PC-3 (cell line): ENCODE measurements around the gene SERTAD1. TPM values are rescaled to one million over a fixed set of nuclear protein-coding genes. Genes with fewer than 3 reads are reported as not detected.

Experiments used
- ATAC-seq: fragments of 200-7000 bp; cut with Tn5 transposase; 2 replicates; pipeline ENCODE4 v1.9.1; 2020; ENCODE audit warnings: mild to moderate bottlenecking, moderate library complexity
- BruUV-seq: library from RNA; stranded (reverse); fragments of 400-500 nt; replicated peaks from 2 replicates; lab custom pipeline; 2021; lab: Mats Ljungman, UMichigan
- CTCF ChIA-PET: fragments of 300-600 bp; sonication (Branson Sonifier 250); formaldehyde crosslinking; loops from one replicate; lab custom pipeline; 2022; ENCODE audit warnings: antibody characterized with exemption; lab: Charles Lee
- POLR2A ChIA-PET: fragments of 300-600 bp; sonication (Branson Sonifier 250); formaldehyde crosslinking; loops from one replicate; lab custom pipeline; 2022; ENCODE audit warnings: antibody characterized with exemption; ENCODE audit not compliant: unreplicated experiment; lab: Charles Lee
- DNase-seq: peaks from one replicate; pipeline ENCODE4 v3.0.0-alpha.2; 2015
- H2AFZ ChIP-seq: fragments of 300-600 bp; sonication (generic); 2 replicates; pipeline ENCODE4 v1.6.0; 2016; ENCODE audit warnings: antibody characterized with exemption, low read length
- H3F3A ChIP-seq: fragments of 300-600 bp; sonication (generic); one replicate; pipeline ENCODE4 v1.6.0; 2017; ENCODE audit warnings: antibody characterized with exemption, low read length, control low read depth, mild to moderate bottlenecking; ENCODE audit not compliant: unreplicated experiment
- H3K27ac ChIP-seq: fragments of 300-600 bp; sonication (generic); 2 replicates; pipeline ENCODE4 v1.5.1; 2016; ENCODE audit warnings: mild to moderate bottlenecking, low read length
- H3K27me3 ChIP-seq: fragments of 300-600 bp; sonication (generic); 2 replicates; pipeline ENCODE4 v1.6.1; 2016; ENCODE audit warnings: low read length, mixed read lengths
- H3K36me3 ChIP-seq: fragments of 300-600 bp; sonication (generic); 2 replicates; pipeline ENCODE4 v1.6.1; 2016; ENCODE audit warnings: low read depth, mixed run types, low read length, mixed read lengths
- H3K4me1 ChIP-seq: fragments of 300-600 bp; sonication (generic); 2 replicates; pipeline ENCODE4 v1.5.1; 2016; ENCODE audit warnings: low read length; ENCODE audit not compliant: insufficient read depth
- H3K4me2 ChIP-seq: fragments of 300-600 bp; sonication (generic); 2 replicates; pipeline ENCODE4 v1.6.0; 2016; ENCODE audit warnings: low read length
- H3K4me3 ChIP-seq: fragments of 300-600 bp; sonication (generic); 2 replicates; pipeline ENCODE4 v1.5.1; 2016; ENCODE audit warnings: mild to moderate bottlenecking, low read length, mixed read lengths
- H3K79me2 ChIP-seq: fragments of 300-600 bp; sonication (generic); 2 replicates; pipeline ENCODE4 v1.6.1; 2017; ENCODE audit warnings: low read length, mixed read lengths
- H3K9ac ChIP-seq: fragments of 300-600 bp; sonication (generic); 2 replicates; pipeline ENCODE4 v1.6.0; 2016; ENCODE audit warnings: mild to moderate bottlenecking, low read length
- H3K9me2 ChIP-seq: fragments of 300-600 bp; sonication (generic); replicated peaks from 2 replicates; pipeline ENCODE4 v1.6.1; 2016; ENCODE audit warnings: mixed run types, low read length, mixed read lengths
- H3K9me3 ChIP-seq: fragments of 300-600 bp; sonication (generic); 2 replicates; pipeline ENCODE4 v1.6.1; 2016; ENCODE audit warnings: low read length, mixed read lengths
- H4K20me1 ChIP-seq: fragments of 300-600 bp; sonication (generic); 2 replicates; pipeline ENCODE4 v1.6.1; 2016; ENCODE audit warnings: low read length, mixed read lengths
- CTCF ChIP-seq: fragments of 300-600 bp; sonication (generic); conservative IDR thresholded peaks from 2 replicates; pipeline ENCODE4 v1.5.1; 2017; ENCODE audit warnings: antibody characterized with exemption, low read depth, mild to moderate bottlenecking, low read length
- EZH2 ChIP-seq: fragments of 300-600 bp; sonication (generic); IDR thresholded peaks from one replicate; pipeline ENCODE4 v1.6.1; 2017; ENCODE audit warnings: antibody characterized with exemption, mild to moderate bottlenecking, low read length; ENCODE audit not compliant: unreplicated experiment
- EZH2phosphoT487 ChIP-seq: fragments of 300-600 bp; sonication (generic); IDR thresholded peaks from 2 replicates; pipeline ENCODE4 v1.6.1; 2018; ENCODE audit warnings: mild to moderate bottlenecking, antibody characterized with exemption, low read length, borderline replicate concordance
- intact Hi-C: fragments of 100-400 bp; cut with micrococcal nuclease; formaldehyde crosslinking; loops from 2 replicates; pipeline ENCODE4 v1.9.0; 2023
- total RNA-seq: library from RNA; depleted of rRNA; stranded (reverse); fragments of >200 nt; gene quantifications from 2 replicates; pipeline ENCODE4 v1.2.3, GENCODE V29; 2014

Gene SERTAD1
- total RNA-seq, 1 experiment from 2014 or later, result 16.8 TPM

GRCh38 chr19:40472516-40472915, 46.7 kb upstream of the SERTAD1 start:
- TF ChIP-seq EZH2 (no peak), EZH2phosphoT487 (no peak), CTCF (no peak)
- H3K9me3 ChIP-seq, result no peaks in the 10 kb centered on the region
- intact Hi-C loops, result no loop called here
- no peak overlapping the region for H2AFZ ChIP-seq
- H3K4me2 ChIP-seq, result no peak overlapping the region
- ChIA-PET POLR2A (no interaction called here), CTCF (no interaction called here)
- H3K27me3 ChIP-seq, result no peaks in the 10 kb centered on the region
- no peaks in the 10 kb centered on the region for H3K9me2 ChIP-seq
- no peak overlapping the region for H3K4me3 ChIP-seq
- H3F3A ChIP-seq, result no peaks in the 10 kb centered on the region
- H3K79me2 ChIP-seq, result no peaks in the 10 kb centered on the region
- no TSS peak for BruUV-seq
- no peak overlapping the region for H3K9ac ChIP-seq
- no peak for DNase-seq
- no peak overlapping the region for H3K27ac ChIP-seq
- no peak for ATAC-seq
- no peaks in the 10 kb centered on the region for H4K20me1 ChIP-seq
- H3K36me3 ChIP-seq, result no peaks in the 10 kb centered on the region
- H3K4me1 ChIP-seq, result no peaks in the 10 kb centered on the region

- H2AFZ ChIP-seq, result no peak overlapping the region
- TF ChIP-seq EZH2 (no peak), EZH2phosphoT487 (no peak), CTCF (no peak)
- H3K36me3 ChIP-seq, result no peaks in the 10 kb centered on the region
- H3F3A ChIP-seq, result no peaks in the 10 kb centered on the region
- intact Hi-C loops, result no loop called here
- H3K9me3 ChIP-seq, result no peaks in the 10 kb centered on the region
- peaks cover 7% of the 10 kb centered on the region for H3K4me1 ChIP-seq
- CTCF ChIA-PET, result interaction anchor here (0.6 kb wide), 1 partner anchor 128 kb away, joined by 3 read pairs; no protein-coding TSS in a partner anchor
- DNase-seq (no peak), ATAC-seq (no peak)
- H3K27me3 ChIP-seq, result no peaks in the 10 kb centered on the region
- no peaks in the 10 kb centered on the region for H3K9me2 ChIP-seq
- H3K4me3 ChIP-seq, result no peak overlapping the region
- POLR2A ChIA-PET, result no interaction called here
- H3K79me2 ChIP-seq, result no peaks in the 10 kb centered on the region
- no peak overlapping the region for H3K27ac ChIP-seq
- no peak overlapping the region for H3K9ac ChIP-seq
- H4K20me1 ChIP-seq, result no peaks in the 10 kb centered on the region
- BruUV-seq, result no TSS peak
- H3K4me2 ChIP-seq, result no peak overlapping the region
Measured at GRCh38 chr19:40471111-40471510, 45.3 kb upstream of the SERTAD1 start.

DNA sequence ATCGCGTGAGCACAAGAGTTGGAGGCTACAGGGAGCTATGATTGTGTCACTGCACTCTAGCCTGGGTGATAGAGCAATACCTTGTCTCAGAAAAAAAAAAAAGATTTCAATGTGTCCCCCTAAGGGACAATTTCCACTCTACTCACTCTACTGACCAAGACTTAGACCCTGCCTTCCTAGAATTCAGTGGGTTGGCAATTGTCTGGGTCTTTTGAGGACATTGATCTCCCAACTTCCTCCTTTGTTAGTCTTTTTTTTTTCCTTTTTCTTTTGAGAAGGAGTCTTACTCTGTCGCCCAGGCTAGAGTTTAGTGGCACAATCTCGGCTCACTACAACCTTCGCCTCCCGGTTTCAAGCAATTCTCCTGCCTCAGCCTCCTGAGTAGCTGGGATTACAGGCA, 43.2 kb upstream of the SERTAD1 start:
- BruUV-seq, result no TSS peak
- CTCF ChIA-PET, result no interaction called here
- TF ChIP-seq EZH2 (no peak), CTCF (no peak), EZH2phosphoT487 (no peak)
- no peak overlapping the region for H3K4me2 ChIP-seq
- no peak overlapping the region for H3K27ac ChIP-seq
- intact Hi-C loops, result no loop called here
- H3K9me2 ChIP-seq, result no peaks in the 10 kb centered on the region
- H3K9ac ChIP-seq, result no peak overlapping the region
- H3K36me3 ChIP-seq, result no peaks in the 10 kb centered on the region
- no peaks in the 10 kb centered on the region for H3K9me3 ChIP-seq
- H3K79me2 ChIP-seq, result peaks cover 11% of the 10 kb centered on the region
- peaks cover 15% of the 10 kb centered on the region for H3K4me1 ChIP-seq
- no peak overlapping the region for H3K4me3 ChIP-seq
- POLR2A ChIA-PET, result no interaction called here
- ATAC-seq, result no peak
- H3K27me3 ChIP-seq, result no peaks in the 10 kb centered on the region
- H2AFZ ChIP-seq, result no peak overlapping the region
- H4K20me1 ChIP-seq, result no peaks in the 10 kb centered on the region
- DNase-seq, result no peak
- H3F3A ChIP-seq, result no peaks in the 10 kb centered on the region
